ENCODE measurements around the gene VENTX. TPM values are rescaled to one million over a fixed set of nuclear protein-coding genes. Genes with fewer than 3 reads are reported as not detected.

VENTX gene
- total RNA-seq, 1 experiment from 2014 or later, result 28.0 TPM

GRCh38 chr10:133280391-133281059, 42.9 kb downstream of the VENTX start (continued):
- TF ChIP-seq, protein P1, sequence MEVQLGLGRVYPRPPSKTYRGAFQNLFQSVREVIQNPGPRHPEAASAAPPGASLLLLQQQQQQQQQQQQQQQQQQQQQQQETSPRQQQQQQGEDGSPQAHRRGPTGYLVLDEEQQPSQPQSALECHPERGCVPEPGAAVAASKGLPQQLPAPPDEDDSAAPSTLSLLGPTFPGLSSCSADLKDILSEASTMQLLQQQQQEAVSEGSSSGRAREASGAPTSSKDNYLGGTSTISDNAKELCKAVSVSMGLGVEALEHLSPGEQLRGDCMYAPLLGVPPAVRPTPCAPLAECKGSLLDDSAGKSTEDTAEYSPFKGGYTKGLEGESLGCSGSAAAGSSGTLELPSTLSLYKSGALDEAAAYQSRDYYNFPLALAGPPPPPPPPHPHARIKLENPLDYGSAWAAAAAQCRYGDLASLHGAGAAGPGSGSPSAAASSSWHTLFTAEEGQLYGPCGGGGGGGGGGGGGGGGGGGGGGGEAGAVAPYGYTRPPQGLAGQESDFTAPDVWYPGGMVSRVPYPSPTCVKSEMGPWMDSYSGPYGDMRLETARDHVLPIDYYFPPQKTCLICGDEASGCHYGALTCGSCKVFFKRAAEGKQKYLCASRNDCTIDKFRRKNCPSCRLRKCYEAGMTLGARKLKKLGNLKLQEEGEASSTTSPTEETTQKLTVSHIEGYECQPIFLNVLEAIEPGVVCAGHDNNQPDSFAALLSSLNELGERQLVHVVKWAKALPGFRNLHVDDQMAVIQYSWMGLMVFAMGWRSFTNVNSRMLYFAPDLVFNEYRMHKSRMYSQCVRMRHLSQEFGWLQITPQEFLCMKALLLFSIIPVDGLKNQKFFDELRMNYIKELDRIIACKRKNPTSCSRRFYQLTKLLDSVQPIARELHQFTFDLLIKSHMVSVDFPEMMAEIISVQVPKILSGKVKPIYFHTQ (CRISPR knock-in tag; IDR thresholded peaks at IDR 0.05), result no peak
- TF ChIP-seq USF1 (CRISPR knock-in tag; IDR thresholded peaks at IDR 0.05) (no peak), ZNF219 (CRISPR knock-in tag; IDR thresholded peaks at IDR 0.05; ENCODE audit: borderline replicate concordance) (no peak), EMX1 (CRISPR knock-in tag; IDR thresholded peaks at IDR 0.05) (no peak)

- ChIA-PET CTCF (interaction anchor here (1.5 kb wide), 1 partner anchor 34 kb away, joined by 4 read pairs; no protein-coding TSS in a partner anchor), POLR2A (no interaction called here)
- no peak for DNase-seq (ENCODE audit: low spot score)
- no peak for ATAC-seq
- no peaks in the 10 kb centered on the region for H3K9me3 Mint-ChIP-seq
- no peak overlapping the region for H3K27ac Mint-ChIP-seq
- peaks cover 25% of the 10 kb centered on the region for H3K36me3 Mint-ChIP-seq
- no peak overlapping the region for H3K4me3 Mint-ChIP-seq
- H3K4me1 Mint-ChIP-seq, result no peaks in the 10 kb centered on the region; the same call in 1 of the 2 replicates
- H3K27me3 Mint-ChIP-seq (ENCODE audit: low read depth), result no peaks in the 10 kb centered on the region
- TF ChIP-seq, protein P2, sequence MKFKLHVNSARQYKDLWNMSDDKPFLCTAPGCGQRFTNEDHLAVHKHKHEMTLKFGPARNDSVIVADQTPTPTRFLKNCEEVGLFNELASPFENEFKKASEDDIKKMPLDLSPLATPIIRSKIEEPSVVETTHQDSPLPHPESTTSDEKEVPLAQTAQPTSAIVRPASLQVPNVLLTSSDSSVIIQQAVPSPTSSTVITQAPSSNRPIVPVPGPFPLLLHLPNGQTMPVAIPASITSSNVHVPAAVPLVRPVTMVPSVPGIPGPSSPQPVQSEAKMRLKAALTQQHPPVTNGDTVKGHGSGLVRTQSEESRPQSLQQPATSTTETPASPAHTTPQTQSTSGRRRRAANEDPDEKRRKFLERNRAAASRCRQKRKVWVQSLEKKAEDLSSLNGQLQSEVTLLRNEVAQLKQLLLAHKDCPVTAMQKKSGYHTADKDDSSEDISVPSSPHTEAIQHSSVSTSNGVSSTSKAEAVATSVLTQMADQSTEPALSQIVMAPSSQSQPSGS (CRISPR knock-in tag; IDR thresholded peaks at IDR 0.05; ENCODE audit: borderline replicate concordance, low read depth), result no peak
- TF ChIP-seq, protein P3, sequence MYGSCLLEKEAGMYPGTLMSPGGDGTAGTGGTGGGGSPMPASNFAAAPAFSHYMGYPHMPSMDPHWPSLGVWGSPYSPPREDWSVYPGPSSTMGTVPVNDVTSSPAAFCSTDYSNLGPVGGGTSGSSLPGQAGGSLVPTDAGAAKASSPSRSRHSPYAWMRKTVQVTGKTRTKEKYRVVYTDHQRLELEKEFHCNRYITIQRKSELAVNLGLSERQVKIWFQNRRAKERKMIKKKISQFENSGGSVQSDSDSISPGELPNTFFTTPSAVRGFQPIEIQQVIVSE (CRISPR knock-in tag; IDR thresholded peaks at IDR 0.05; ENCODE audit: borderline replicate concordance), result no peak
- no peak for TF ChIP-seq CBFB (CRISPR knock-in tag; IDR thresholded peaks at IDR 0.05; ENCODE audit: low read depth)
- no peak for TF ChIP-seq FOXP1 (CRISPR knock-in tag; IDR thresholded peaks at IDR 0.05; ENCODE audit: borderline replicate concordance)
- no peak for TF ChIP-seq NFATC4 (CRISPR knock-in tag; IDR thresholded peaks at IDR 0.05)
- TF ChIP-seq, protein P4, sequence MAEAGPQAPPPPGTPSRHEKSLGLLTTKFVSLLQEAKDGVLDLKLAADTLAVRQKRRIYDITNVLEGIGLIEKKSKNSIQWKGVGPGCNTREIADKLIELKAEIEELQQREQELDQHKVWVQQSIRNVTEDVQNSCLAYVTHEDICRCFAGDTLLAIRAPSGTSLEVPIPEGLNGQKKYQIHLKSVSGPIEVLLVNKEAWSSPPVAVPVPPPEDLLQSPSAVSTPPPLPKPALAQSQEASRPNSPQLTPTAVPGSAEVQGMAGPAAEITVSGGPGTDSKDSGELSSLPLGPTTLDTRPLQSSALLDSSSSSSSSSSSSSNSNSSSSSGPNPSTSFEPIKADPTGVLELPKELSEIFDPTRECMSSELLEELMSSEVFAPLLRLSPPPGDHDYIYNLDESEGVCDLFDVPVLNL (CRISPR knock-in tag; IDR thresholded peaks at IDR 0.05; ENCODE audit: borderline replicate concordance, low read depth), result no peak
- TF ChIP-seq TEAD4 (CRISPR knock-in tag; IDR thresholded peaks at IDR 0.05), result no peak
- no peak for TF ChIP-seq TCF7 (CRISPR knock-in tag; IDR thresholded peaks at IDR 0.05; ENCODE audit: low read depth)
- TF ChIP-seq, protein P5, sequence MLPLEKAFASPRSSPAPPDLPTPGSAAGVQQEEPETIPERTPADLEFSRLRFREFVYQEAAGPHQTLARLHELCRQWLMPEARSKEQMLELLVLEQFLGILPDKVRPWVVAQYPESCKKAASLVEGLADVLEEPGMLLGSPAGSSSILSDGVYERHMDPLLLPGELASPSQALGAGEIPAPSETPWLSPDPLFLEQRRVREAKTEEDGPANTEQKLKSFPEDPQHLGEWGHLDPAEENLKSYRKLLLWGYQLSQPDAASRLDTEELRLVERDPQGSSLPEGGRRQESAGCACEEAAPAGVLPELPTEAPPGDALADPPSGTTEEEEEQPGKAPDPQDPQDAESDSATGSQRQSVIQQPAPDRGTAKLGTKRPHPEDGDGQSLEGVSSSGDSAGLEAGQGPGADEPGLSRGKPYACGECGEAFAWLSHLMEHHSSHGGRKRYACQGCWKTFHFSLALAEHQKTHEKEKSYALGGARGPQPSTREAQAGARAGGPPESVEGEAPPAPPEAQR (CRISPR knock-in tag; IDR thresholded peaks at IDR 0.05), result no peak
- no peak for TF ChIP-seq ZNF532 (CRISPR knock-in tag; IDR thresholded peaks at IDR 0.05; ENCODE audit: borderline replicate concordance)
- TF ChIP-seq OVOL2 (CRISPR knock-in tag; IDR thresholded peaks at IDR 0.05; ENCODE audit: borderline replicate concordance), result no peak
- no peak for TF ChIP-seq SP1 (CRISPR knock-in tag; conservative IDR thresholded peaks at IDR 0.05)
- TF ChIP-seq GABPB1 (CRISPR knock-in tag; IDR thresholded peaks at IDR 0.05), result no peak
- no peak for TF ChIP-seq ZNF425 (CRISPR knock-in tag; conservative IDR thresholded peaks at IDR 0.05)
- TF ChIP-seq, protein P6, sequence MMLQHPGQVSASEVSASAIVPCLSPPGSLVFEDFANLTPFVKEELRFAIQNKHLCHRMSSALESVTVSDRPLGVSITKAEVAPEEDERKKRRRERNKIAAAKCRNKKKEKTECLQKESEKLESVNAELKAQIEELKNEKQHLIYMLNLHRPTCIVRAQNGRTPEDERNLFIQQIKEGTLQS (CRISPR knock-in tag; conservative IDR thresholded peaks at IDR 0.05), result no peak
Measured at GRCh38 chr10:133281084-133281483, 43.4 kb downstream of the VENTX start.
